ENCODE measurements around the gene STX18.
"Not testable (repeated sequence)": the region's sequence is repeated elsewhere in the genome, so short reads cannot be mapped to it uniquely, and the experiment has no call there.

The STX18 gene

DNA sequence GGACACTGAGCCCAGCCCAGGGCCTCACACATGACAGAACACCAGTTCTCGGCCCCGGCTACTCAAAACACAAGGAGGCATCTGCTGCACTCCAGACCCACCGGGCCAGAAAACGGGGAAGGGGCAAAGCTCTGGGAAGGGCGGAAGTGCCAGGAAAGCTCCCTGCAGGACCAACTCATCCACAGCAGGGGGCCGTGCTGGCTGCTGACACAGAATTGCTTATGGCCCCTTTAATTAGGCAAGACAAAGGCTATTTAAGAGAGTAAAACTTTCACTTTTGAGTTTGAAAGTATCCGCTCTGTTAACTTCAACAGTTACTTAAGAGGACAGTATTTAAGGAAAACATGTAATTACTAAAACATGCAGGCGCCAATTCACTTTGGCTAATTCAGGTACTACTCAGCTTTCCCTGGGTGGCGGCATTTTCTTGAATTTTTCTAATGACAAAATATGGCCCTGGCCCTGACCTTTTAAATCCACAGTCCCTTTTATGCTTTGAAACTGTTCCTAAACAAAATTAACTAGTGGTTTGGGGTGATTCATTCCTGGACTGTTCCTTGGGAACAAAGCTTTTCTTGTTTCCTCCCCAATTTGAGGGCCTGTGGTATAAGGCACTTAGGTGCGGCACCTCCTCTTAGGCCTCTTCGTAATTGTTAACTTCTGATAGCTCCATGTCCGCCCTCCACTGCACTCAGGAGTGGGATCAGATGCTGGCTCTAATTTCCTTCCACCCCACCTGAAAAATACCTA lies 114.6 kb downstream of the STX18 start:
- no peak for FAIRE-seq
- no peak for DNase-seq (ENCODE audit: insufficient read length, low spot score)
- TF ChIP-seq SPI1 (IDR thresholded peaks at IDR 0.05; ENCODE audit: low read depth, low read length) = no peak
- no peak for TF ChIP-seq POU2F2 (IDR thresholded peaks at IDR 0.05; ENCODE audit: low read depth, low read length)
- TF ChIP-seq POLR2A (IDR thresholded peaks at IDR 0.05; ENCODE audit: low read depth, low read length) = no peak
- no peak for TF ChIP-seq TAF1 (IDR thresholded peaks at IDR 0.05; ENCODE audit: low read depth, low read length)
- TF ChIP-seq POLR2AphosphoS5 (IDR thresholded peaks at IDR 0.05; ENCODE audit: low read depth, low read length) = no peak
- TF ChIP-seq PAX5 (IDR thresholded peaks at IDR 0.05; ENCODE audit: insufficient read depth, low read length, severe bottlenecking) = no peak

DNA sequence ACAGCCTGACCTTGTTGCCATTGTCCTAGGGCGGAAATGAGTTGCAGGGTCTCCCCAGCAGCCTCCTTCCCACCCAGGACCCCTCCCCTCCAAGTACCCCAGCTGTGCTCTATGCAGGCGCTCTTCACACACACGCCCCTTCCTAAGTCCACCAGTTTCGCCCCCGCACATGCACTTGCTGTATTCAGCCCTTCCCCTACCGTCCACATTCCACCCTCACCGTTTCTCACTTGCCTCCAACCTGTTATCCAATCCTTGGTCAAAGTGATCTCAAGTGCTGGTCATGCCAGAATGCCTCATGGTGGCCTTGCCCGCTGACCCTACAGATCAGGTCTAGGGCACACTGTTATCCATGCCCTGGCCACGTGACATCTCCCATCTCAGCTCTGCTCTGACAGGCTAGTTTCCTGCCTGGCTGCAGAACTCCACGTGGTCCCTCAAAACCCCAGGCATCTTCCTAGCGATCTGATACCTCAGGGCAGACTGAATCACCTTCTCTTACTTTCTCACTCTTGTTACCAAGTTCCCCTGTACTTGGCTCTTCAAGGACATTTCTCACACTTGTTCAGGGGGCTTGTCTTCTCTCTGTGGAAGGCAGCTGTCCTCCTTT lies 115.2 kb downstream of the STX18 start:
- DNase-seq (ENCODE audit: insufficient read length, low spot score) (no peak), FAIRE-seq (no peak)
- TF ChIP-seq POU2F2 (IDR thresholded peaks at IDR 0.05; ENCODE audit: low read depth, low read length) = no peak
- no peak for TF ChIP-seq SPI1 (IDR thresholded peaks at IDR 0.05; ENCODE audit: low read depth, low read length)
- TF ChIP-seq TAF1 (IDR thresholded peaks at IDR 0.05; ENCODE audit: low read depth, low read length) = no peak
- TF ChIP-seq POLR2A (IDR thresholded peaks at IDR 0.05; ENCODE audit: low read depth, low read length) = no peak
- TF ChIP-seq PAX5 (IDR thresholded peaks at IDR 0.05; ENCODE audit: insufficient read depth, low read length, severe bottlenecking) = no peak
- no peak for TF ChIP-seq POLR2AphosphoS5 (IDR thresholded peaks at IDR 0.05; ENCODE audit: low read depth, low read length)

DNA sequence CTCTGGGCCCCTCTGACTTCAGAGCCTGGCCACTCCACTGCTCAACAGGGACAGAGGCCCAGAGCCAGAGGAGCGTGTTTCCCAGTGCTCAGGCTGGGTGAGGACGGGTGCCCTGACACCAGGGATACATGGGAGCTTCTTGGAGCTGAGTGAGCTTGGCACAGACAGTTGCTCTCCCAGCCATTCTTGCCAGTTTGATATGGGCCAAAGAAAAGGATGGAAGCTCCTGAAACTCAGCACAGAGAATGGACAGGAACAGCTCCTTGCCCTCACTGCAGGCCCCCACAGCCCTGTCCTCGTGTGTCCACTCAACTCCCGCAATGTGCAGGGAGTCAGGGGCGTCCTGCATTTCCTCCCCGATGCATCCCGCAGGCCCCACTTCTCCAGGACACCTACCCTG lies 116.2 kb downstream of the STX18 start:
- FAIRE-seq (no peak), DNase-seq (ENCODE audit: insufficient read length, low spot score) (no peak)
- TF ChIP-seq POU2F2 (IDR thresholded peaks at IDR 0.05; ENCODE audit: low read depth, low read length) (no peak), POLR2AphosphoS5 (IDR thresholded peaks at IDR 0.05; ENCODE audit: low read depth, low read length) (no peak), SPI1 (IDR thresholded peaks at IDR 0.05; ENCODE audit: low read depth, low read length) (no peak), TAF1 (IDR thresholded peaks at IDR 0.05; ENCODE audit: low read depth, low read length) (no peak), PAX5 (IDR thresholded peaks at IDR 0.05; ENCODE audit: insufficient read depth, low read length, severe bottlenecking) (no peak), POLR2A (IDR thresholded peaks at IDR 0.05; ENCODE audit: low read depth, low read length) (no peak)

DNA sequence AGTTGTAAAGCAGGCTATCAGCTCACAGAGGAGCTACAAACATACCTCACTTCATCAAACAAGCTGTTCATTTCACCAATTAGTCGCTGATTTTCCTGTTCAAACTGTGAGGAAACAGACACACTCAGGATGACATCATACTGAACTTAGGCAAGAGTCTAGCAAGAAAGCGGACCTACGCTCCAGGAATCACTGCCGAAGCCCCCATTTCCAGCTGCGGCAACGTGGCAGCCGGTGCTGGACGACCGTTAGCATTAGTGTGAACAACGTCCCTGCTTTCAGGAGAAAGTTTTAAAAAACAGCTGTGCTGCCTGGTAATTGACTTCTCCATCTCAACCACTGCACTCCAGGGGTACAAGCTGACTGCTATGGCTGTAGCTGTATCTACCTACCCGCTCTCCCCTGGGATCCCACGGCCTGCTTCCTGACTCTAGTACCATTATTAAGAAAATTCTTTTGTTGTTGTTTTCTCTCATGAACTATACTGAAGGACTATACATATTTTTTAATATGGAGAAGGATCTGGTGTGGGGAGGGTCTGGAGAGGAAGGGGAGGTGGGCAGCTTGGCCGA lies 116.6 kb downstream of the STX18 start:
- no peak for FAIRE-seq
- TF ChIP-seq POLR2A (IDR thresholded peaks at IDR 0.05; ENCODE audit: low read depth, low read length) (no peak), PAX5 (IDR thresholded peaks at IDR 0.05; ENCODE audit: insufficient read depth, low read length, severe bottlenecking) (no peak), SPI1 (IDR thresholded peaks at IDR 0.05; ENCODE audit: low read depth, low read length) (no peak), TAF1 (IDR thresholded peaks at IDR 0.05; ENCODE audit: low read depth, low read length) (no peak), POU2F2 (IDR thresholded peaks at IDR 0.05; ENCODE audit: low read depth, low read length) (no peak), POLR2AphosphoS5 (IDR thresholded peaks at IDR 0.05; ENCODE audit: low read depth, low read length) (no peak)
- no peak for DNase-seq (ENCODE audit: insufficient read length, low spot score)

DNA sequence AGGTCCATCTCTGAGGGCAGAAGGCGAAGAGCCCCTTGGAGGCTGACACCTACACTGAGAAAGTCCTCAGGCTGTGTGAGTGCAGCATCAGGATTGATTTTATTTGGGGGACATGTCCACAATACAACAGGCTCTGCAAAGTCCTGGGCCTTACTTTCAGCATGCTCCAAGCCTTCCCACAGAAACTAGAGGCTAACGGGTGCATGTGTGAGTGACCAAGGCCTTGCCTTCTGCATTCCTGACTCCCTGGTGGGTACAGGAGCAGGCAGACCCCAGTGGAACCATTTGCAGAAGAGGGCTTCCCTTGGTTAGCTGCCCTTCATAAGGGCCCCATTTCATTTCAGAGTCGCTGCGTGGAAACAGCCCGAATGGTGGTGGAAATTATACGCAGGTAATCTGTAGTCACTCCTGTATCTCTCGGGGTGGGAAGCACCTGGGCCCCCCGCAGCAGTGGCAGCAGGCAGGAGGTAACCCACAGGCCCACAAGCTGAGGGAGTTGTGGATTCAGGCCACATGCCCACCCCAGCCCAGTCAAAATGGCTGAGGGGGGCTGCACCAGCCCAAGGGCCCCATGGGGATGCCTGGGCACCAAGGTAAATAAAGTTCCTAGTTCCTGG lies 117.2 kb downstream of the STX18 start:
- FAIRE-seq (no peak), DNase-seq (ENCODE audit: insufficient read length, low spot score) (no peak)
- TF ChIP-seq PAX5 (IDR thresholded peaks at IDR 0.05; ENCODE audit: insufficient read depth, low read length, severe bottlenecking) (no peak), POLR2AphosphoS5 (IDR thresholded peaks at IDR 0.05; ENCODE audit: low read depth, low read length) (no peak), TAF1 (IDR thresholded peaks at IDR 0.05; ENCODE audit: low read depth, low read length) (no peak), POU2F2 (IDR thresholded peaks at IDR 0.05; ENCODE audit: low read depth, low read length) (no peak), SPI1 (IDR thresholded peaks at IDR 0.05; ENCODE audit: low read depth, low read length) (no peak), POLR2A (IDR thresholded peaks at IDR 0.05; ENCODE audit: low read depth, low read length) (no peak)

DNA sequence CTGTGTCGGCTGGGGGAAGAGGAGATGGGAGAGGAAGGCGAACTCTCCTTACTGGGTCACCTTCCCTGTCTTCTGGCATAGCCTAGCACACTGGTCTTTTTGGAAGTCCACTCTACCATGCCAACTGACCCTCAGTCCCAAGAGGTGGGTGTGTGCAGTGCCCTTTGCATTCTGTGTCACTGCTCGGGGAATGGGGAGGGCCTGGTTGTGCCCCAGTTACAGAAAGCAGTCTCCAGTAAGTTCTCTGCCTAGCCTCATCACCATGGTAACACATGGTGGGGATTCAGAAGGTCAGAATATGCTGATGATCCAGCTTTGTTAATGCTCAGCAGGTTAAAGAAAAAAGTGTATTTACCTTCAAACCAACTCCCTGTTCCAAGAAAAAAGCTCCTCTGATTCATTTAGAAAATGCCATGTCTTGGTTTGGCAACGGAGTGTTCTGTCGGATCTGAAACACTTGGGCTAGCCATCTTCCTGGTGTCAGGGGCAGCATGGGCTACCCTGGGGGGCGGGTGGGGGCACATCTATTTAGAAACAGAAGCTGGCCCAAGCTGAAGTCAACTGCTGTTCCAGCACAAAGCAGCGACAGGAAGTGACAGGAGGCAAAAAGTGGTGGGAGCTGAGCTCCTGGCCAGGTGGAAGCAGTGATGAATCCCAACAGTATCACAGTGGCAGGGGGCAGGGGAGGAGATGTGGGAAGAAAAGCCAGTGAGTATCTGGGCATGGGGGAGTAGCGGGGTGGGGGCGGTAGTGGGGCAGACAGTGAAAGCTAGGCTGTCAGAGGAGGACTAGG lies 117.9 kb downstream of the STX18 start:
- FAIRE-seq = no peak
- no peak for TF ChIP-seq SPI1 (IDR thresholded peaks at IDR 0.05; ENCODE audit: low read depth, low read length)
- TF ChIP-seq TAF1 (IDR thresholded peaks at IDR 0.05; ENCODE audit: low read depth, low read length) = no peak
- TF ChIP-seq POLR2A (IDR thresholded peaks at IDR 0.05; ENCODE audit: low read depth, low read length) = no peak
- no peak for TF ChIP-seq PAX5 (IDR thresholded peaks at IDR 0.05; ENCODE audit: insufficient read depth, low read length, severe bottlenecking)
- TF ChIP-seq POU2F2 (IDR thresholded peaks at IDR 0.05; ENCODE audit: low read depth, low read length) = no peak
- no peak for TF ChIP-seq POLR2AphosphoS5 (IDR thresholded peaks at IDR 0.05; ENCODE audit: low read depth, low read length)
- no peak for DNase-seq (ENCODE audit: insufficient read length, low spot score)

DNA sequence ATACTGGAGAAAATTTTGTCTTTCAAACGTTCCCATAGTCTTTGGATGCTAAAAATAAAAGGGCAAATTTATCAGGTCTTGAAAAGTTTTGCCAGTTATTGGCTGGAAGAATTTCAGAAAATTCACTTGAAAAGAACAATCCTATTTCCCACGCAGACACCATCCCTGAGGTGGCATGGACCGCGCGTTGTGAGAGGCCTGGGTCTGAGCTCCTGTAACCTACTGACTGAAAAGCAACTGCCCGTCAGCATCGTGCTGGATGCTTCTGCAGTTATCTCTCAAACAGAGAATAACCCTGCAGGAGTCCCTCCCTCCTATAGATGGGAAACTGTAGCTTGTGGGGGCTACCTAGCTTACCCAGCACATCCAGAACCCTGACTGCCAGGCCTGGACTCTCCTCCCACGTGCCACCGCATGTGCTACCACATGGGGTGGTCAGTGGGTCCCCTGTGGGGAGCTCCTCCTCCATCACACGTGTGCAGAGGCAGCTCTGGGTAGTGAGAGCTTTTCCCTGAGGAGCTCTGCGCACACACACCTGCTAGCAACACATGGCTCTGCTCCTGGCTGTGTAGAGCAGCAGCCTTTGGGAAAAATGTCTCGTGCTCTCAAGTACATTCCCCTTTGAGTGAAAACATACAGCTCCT lies 118.9 kb downstream of the STX18 start:
- DNase-seq (ENCODE audit: insufficient read length, low spot score) (no peak), FAIRE-seq (no peak)
- TF ChIP-seq POU2F2 (IDR thresholded peaks at IDR 0.05; ENCODE audit: low read depth, low read length) = no peak
- TF ChIP-seq TAF1 (IDR thresholded peaks at IDR 0.05; ENCODE audit: low read depth, low read length) = no peak
- TF ChIP-seq POLR2A (IDR thresholded peaks at IDR 0.05; ENCODE audit: low read depth, low read length) = no peak
- no peak for TF ChIP-seq PAX5 (IDR thresholded peaks at IDR 0.05; ENCODE audit: insufficient read depth, low read length, severe bottlenecking)
- TF ChIP-seq POLR2AphosphoS5 (IDR thresholded peaks at IDR 0.05; ENCODE audit: low read depth, low read length) = no peak
- TF ChIP-seq SPI1 (IDR thresholded peaks at IDR 0.05; ENCODE audit: low read depth, low read length) = no peak

DNA sequence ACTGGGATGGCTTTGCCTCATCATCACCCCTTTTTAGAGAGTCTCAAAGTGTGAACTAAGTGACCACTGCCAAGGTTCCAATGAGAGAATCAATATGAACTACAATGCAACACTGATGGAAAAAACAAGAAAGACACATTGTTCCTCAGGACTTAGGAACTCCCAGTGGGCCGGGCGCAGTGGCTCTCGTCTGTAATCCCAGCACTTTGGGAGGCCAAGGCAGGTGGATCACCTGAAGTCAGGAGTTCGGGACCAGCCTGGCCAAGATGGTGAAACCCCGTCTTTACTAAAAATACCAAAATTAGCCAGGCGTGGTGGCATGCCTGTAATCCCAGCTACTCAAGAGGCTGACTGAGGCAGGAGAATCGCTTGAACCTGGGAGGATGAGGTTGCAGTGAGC lies 119.7 kb downstream of the STX18 start:
- not testable (repeated sequence) for DNase-seq (ENCODE audit: insufficient read length, low spot score); FAIRE-seq
